NCI-H2171 (cell line): ENCODE measurements around the gene LGI2.
"Not testable (repeated sequence)": the region's sequence is repeated elsewhere in the genome, so short reads cannot be mapped to it uniquely, and the experiment has no call there.

Experiments used
- DNase-seq: peaks from one replicate; lab custom pipeline; 2025; lab: John Stamatoyannopoulos, UW

Gene LGI2

GRCh38 chr4:25050370-25051078 lies 19.8 kb upstream of the LGI2 start:
- DNase-seq = no peak

DNA sequence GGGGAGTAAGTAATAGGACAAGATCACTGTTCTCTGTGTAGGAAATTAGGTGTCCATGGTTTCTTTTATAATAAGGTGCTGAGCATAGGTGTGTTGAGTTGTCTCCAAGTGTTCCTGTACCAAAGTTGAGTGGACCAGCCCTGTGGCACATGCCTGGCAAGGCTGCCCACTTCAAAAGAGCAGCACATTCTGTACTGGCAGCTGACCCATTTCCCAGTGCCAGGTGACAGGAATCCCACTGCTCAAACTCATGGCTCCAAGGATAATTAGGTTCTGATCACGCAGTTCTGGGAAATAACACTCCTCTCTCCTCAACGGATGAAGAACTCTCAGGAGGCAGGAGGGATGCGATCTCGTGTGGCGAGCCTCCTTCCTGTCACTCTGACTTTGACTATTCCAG lies 12.8 kb upstream of the LGI2 start:
- no peak for DNase-seq

DNA sequence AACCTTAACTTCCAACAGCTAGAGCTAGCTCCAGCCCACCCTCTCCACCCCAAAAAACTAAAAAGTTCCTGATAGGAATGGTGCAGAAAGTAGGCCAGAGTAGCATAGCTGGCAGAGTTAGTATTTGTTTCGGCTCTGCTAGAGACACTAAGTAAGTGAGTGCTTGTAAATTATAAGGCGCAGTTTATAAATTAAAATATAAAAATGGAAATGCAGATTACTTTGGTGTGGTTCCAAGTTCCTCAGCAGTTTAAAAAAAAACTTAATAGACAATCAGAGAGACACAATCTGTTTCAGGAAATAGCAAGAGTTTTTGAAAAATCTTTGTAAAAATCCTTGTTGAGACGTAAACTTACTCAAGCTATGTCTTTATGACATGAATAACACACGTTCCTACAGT lies 2.8 kb upstream of the LGI2 start:
- DNase-seq = no peak

GRCh38 chr4:25032126-25032525 lies 1.4 kb upstream of the LGI2 start:
- DNase-seq = no peak

DNA sequence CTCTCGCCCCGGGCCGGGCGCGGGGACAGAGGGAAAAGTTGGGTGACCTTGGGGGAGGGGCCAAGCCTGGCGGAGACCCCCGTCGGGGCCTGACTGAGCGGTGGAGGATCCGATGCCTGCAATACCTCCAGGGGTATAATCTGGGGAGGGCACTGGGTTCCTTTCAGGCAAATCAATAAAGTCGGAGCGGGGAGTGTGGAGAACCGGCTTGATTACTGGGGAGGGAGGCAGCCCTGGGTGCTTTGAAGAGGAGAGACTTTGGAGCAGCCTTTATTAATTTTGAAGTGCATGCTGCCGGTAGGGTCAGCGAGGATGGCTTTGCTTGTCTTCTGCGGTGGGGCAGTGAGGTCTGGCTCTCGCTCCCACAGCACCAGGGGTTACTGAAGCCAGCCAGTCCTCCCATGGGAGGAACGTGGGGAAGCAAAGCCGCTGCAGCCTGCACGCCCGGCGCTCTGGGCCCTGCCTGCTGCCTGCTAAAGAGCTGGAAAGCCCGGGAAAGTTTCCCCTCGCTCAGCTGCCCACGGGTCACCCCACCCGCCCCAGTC lies 403 bp upstream of the LGI2 start:
- no peak for DNase-seq

DNA sequence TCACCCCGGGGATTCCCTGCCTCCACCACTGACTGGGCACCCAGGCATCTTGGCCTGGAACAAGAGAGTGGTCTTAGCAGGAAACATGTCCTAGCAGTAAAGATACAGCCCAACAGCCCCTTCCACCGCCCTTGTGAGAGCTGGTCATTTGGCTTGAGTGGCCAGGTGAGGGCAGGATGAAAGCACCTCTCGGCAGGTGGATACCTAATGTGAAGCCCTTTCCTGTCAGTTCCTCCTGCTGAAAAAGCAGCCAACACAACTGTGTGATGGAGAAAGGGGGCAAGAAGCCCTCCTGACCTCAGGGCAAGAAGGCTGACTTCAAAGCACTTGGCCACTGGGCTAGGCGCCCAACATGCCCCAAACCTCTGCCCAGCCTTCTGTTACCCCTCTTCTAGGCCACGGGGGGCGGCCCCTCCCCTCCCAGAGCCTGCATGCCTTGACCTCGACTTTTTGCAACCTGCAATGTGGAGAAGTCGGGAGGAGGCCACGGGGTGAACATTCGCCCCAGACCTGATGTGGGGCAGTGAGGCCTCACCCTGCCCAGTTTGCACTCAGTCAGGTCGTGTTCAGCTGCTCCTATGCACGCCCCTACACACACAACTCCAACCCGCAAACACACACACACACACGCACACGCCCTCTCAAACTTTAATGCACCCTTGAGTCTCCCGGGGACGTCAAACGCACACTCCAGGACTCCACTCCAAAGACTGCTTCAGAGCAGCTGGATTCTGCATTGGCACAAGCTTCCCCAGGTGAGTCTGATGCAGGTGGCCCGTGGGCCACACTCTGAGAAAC lies 1.1 kb downstream of the LGI2 start:
- no peak for DNase-seq

- DNase-seq = peak; percentile 44
Measured at GRCh38 chr4:25028851-25029250, 1.9 kb downstream of the LGI2 start.

DNA sequence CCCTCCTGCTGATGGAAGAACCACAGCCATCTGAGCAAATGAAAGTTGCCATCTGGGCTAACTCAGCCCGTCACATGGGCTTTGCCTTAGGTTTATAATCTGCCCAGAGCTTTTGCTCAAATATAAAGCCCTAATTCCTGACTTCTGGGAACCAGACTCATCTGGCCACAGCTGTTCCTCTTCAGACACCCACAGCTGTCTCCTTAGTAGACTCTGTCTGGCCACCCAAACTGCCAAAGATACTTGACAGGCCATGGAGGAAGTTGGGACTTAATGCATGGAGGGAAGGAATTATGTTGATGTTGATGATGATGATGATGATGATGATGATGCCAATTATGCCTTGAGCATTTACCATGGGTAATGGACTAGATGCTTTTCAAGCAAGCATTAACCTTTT lies 8.0 kb downstream of the LGI2 start:
- no peak for DNase-seq

- peak; percentile 37 for DNase-seq
Measured at GRCh38 chr4:25021216-25021615, 9.5 kb downstream of the LGI2 start.

DNA sequence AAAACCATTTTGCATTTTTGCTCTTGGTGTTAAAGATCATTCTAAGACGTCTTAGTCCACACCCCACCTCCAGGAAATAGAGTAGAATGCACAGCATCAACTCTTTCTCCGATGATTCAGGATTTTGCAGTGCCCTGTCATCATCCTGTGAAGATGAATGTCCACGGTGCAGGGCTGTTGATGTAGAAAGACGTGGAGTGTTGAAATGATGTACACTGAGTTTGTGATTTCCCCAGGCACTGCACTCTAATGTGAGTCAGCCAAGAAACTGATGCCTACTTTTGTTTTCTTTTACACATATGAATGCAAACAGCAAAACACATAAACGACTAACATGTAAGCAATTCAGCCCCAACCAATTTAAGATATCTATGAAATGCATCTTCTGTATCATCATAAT lies 10.5 kb downstream of the LGI2 start:
- no peak for DNase-seq

DNA sequence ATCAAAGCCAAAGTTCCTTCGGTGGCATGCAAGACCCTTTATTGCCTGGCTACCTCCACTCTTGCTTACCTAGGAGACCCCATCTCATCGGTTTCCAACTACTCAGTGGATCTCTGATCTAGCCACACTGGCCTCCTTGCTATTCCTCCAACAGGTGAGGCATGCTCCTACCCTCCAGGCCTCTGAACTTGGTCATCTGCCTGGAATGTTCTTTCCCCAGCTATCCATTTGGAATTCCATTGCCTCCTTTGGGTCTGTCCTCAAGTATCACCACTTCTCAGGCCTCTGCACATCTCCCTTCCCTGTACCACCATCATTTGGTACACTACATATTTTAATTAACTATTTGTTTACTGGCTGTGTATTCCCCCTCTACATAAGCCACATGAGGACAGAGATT lies 11.2 kb downstream of the LGI2 start:
- no peak for DNase-seq

DNA sequence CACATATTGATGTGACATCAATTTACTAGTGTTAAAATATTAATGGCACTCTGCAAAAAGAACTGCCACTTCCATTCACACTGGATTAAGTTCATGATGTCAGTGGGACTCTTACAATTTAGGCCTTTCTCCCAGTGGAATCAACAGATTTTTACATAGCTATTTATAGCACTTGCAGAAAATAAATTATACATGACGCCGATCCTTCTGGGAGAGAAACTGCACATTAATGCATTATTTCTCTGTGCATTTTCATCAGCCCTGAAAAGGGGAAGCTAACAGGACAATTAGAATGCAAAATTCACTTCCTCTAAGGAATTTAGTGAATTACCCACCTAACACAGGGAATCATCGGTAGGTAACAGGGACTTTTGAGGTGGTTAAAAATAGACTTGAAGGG lies 15.7 kb downstream of the LGI2 start:
- DNase-seq = no peak

DNA sequence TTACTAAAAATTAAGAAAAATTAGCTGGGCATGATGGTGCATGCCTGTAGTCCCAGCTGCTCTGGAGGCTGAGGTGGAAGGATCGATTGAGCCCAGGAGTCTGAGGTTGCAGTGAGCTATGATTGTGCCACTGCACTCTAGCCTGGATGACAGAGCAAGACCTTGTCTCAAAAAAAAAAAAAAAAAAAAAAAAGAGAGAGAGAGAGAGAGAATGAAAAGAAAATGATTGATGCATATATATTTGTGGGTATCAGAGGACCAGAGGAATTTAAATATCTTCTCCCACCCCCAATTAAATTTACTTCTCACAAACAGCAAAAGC lies 16.1 kb downstream of the LGI2 start:
- DNase-seq = not testable (repeated sequence)

DNA sequence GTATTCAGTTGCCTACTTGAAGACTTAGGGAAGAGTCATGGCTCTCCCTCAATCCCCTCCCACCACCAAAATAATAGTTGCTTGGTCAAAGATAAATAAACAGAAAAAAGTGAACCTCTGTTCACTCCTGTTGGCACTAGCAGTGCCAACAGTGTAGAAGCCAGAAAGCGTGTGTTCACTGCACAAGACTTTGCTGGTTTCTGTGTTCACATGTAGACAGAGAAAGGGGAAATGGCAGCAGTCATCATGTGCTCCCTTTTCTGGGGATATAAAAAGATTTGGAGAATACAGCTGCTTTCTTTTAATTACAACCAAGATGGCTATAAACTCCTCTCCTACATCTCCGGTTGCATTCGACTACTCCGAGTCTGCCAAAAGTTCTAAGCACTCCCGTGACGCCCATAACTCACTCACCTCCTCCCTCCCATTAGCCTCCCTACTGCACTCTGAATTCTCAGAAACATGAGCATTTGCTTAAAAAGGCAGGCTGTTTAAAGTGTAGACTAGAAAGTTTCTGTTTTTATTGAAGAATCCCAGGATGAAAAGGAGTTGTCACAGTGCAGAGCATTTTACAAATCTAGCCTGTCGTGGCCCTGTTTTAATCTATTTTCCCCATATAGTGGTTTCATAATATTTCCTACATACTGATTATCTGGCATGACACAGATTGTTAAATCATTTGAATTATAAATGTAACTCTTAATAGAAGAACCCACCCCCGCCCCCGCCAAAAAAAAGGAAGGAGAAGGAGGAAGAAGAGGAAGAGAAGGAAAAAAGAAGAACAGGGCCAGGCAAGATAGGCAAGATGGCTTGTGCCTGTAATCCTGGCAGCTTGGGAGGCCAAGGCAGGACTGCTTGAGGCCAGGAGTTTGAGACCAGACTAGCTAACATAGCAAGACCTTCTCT lies 16.7 kb downstream of the LGI2 start:
- DNase-seq = no peak

- DNase-seq = no peak
Measured at GRCh38 chr4:25012655-25013054, 18.1 kb downstream of the LGI2 start.

DNA sequence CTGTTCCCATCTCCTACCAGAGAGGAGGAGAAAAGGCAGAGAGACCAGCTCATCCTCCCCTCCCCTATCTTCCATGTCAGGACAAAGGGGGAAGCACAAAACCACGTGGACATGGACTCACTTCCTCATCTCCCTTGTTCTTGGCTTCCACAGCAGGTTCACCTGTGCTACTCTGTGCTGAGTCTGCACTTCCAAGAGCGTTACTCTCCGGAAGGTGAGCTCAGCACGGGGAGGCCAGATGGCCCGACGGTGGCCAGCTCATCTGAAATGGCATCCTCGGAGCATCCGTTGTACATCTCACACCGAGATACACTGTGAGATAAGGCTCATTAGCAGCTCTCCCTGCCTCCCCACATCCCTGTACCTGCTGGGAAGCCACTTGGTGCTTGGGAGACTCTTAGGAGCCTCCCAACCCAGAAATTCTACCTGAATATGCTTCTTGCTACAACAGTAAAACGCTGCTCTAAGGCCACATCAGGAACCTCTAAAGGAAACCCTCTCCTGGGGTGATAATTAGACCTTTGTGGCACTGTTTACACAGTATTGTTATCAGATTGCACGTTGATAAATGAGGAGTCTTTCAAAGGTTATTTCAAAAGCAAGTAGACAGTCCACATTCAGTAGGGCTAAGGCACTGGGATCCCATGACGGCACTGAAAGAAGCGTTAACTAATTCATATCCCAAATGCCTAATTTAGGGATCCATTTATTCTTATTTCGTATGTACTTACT lies 19.4 kb downstream of the LGI2 start:
- no peak for DNase-seq

- DNase-seq = no peak
Measured at GRCh38 chr4:25007598-25007997, 23.1 kb downstream of the LGI2 start.

GRCh38 chr4:25002681-25003080 lies 28.1 kb downstream of the LGI2 start:
- no peak for DNase-seq

DNA sequence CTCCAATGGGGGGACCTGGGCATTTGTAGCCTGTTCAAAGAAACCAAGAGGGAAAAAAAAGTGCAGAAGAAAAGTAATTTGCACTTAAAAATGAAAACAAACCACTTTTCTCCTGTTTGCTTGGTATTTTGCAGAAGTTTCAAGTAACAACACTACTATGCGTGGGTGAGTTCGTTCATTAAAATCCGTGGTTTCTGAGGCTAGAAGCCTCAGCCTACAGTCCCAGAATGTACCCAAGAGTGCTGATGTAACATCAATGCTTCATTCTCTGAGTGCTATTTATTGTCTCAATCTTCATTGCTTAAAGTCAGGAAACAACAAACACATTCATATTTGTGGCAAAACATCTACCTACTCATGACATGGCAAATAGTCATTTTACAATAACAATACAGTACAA lies 29.2 kb downstream of the LGI2 start:
- no peak for DNase-seq

- DNase-seq = no peak
Measured at GRCh38 chr4:25000639-25001038, 30.1 kb downstream of the LGI2 start.

GRCh38 chr4:24999392-25000089 lies 31.2 kb downstream of the LGI2 start:
- DNase-seq = no peak
